Measurements from ENCODE around the gene SMIM31.

SMIM31 gene

DNA sequence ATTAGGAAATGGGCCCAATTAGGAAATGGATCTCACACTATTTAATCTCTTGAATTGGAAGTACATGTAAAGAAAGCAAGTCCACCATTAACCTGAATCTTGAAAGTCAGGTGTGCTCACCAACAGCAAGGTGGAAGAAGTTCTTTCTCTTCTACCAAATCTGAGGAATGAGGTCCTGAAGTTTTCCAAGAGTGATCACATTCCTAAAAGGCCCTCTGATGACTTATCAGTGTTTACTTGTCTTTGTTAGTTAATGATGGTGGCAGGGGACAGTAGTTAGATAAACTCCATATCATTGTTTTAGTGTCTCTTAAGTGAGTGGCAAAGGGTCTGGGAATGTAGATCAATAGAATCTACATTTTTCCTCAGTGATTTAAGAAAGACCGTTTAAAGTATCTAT lies 61.8 kb downstream of the SMIM31 start:
- no peak overlapping the region for H3K4me3 ChIP-seq (ENCODE audit: low read depth in 1 of 2, low read length in 2 of 2)
- no peaks in the 10 kb centered on the region for H3K9me3 ChIP-seq (ENCODE audit: control insufficient read depth in 1 of 2, low read length in 2 of 2)
- no peaks in the 10 kb centered on the region for H3K27me3 ChIP-seq (ENCODE audit: control insufficient read depth in 1 of 2, insufficient read depth in 2 of 2, low read length in 2 of 2)
- H3K36me3 ChIP-seq (ENCODE audit: control insufficient read depth in 1 of 2, insufficient read depth in 2 of 2, low read length in 2 of 2), result no peaks in the 10 kb centered on the region
- no peaks in the 10 kb centered on the region for H3K4me1 ChIP-seq (ENCODE audit: control insufficient read depth in 1 of 2, insufficient read depth in 2 of 2, low read length in 2 of 2)
- H3K9ac ChIP-seq (ENCODE audit: low read depth in 1 of 2, low read length in 2 of 2), result no peak overlapping the region
- no peak overlapping the region for H3K27ac ChIP-seq (ENCODE audit: low read depth, low read length)

DNA sequence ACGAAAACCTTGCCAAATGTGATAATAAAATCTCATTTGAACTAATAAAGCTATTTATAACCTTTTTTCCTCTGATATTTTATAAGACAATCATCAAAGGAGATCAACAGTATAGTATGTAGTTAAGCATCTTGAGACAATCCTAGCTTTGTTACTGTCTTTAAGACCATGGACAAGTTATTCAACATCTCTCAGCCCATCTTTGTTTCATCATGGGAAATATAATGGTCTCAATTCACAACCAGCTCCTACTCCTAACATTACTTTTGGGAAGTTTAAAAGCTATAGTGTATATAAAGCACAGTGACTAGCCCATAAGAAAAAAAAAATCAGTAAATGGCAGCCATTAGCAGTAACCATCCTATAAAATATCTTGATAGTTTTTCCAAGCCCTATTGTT lies 65.4 kb downstream of the SMIM31 start:
- Histone ChIP-seq H3K4me1 (ENCODE audit: control insufficient read depth in 1 of 2, insufficient read depth in 2 of 2, low read length in 2 of 2) (no peaks in the 10 kb centered on the region), H3K4me3 (ENCODE audit: low read depth in 1 of 2, low read length in 2 of 2) (no peak overlapping the region), H3K36me3 (ENCODE audit: control insufficient read depth in 1 of 2, insufficient read depth in 2 of 2, low read length in 2 of 2) (no peaks in the 10 kb centered on the region), H3K27me3 (ENCODE audit: control insufficient read depth in 1 of 2, insufficient read depth in 2 of 2, low read length in 2 of 2) (no peaks in the 10 kb centered on the region), H3K27ac (ENCODE audit: low read depth, low read length) (no peak overlapping the region), H3K9ac (ENCODE audit: low read depth in 1 of 2, low read length in 2 of 2) (no peak overlapping the region), H3K9me3 (ENCODE audit: control insufficient read depth in 1 of 2, low read length in 2 of 2) (no peaks in the 10 kb centered on the region)

DNA sequence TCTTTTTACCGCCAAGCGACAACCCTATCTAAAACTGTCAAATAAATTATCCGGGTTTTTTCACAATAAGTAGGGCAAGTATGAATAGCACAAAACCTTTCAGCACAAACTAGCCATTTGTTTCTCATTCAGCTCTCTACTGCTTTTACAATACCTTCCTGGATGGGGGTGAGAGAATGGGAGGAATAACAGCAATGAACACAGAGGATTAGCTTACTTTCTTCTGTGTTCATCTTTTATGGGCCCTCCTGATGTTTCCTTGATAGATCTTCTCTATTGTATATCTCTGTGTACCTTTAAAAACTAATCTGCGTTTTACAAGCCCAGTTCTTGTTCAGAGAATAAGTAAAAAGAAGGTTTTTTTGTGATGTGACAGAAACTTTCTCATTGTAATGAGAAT lies 67.8 kb downstream of the SMIM31 start:
- H3K9ac ChIP-seq (ENCODE audit: low read depth in 1 of 2, low read length in 2 of 2), result no peak overlapping the region
- no peaks in the 10 kb centered on the region for H3K36me3 ChIP-seq (ENCODE audit: control insufficient read depth in 1 of 2, insufficient read depth in 2 of 2, low read length in 2 of 2)
- no peak overlapping the region for H3K4me3 ChIP-seq (ENCODE audit: low read depth in 1 of 2, low read length in 2 of 2)
- H3K27ac ChIP-seq (ENCODE audit: low read depth, low read length), result no peak overlapping the region
- no peaks in the 10 kb centered on the region for H3K4me1 ChIP-seq (ENCODE audit: control insufficient read depth in 1 of 2, insufficient read depth in 2 of 2, low read length in 2 of 2)
- H3K9me3 ChIP-seq (ENCODE audit: control insufficient read depth in 1 of 2, low read length in 2 of 2), result no peaks in the 10 kb centered on the region
- H3K27me3 ChIP-seq (ENCODE audit: control insufficient read depth in 1 of 2, insufficient read depth in 2 of 2, low read length in 2 of 2), result no peaks in the 10 kb centered on the region

DNA sequence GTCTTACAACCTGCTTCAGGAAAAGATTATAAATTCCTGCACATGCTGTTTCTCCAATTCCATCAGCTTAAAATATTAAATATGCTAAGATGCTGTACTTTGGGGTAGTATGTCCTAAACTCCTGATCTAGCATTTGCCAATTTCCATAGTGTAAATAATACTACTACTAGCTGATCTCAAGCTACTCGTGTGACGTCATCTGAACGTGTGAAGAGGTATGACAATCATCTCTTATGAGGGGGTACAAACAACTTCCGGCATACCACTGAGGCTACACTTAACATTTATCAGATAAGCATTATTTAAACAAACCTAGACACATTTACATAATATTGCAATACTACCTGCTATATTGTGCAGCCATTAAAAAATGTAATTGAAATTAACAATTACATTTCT lies 70.7 kb downstream of the SMIM31 start:
- H3K4me3 ChIP-seq (ENCODE audit: low read depth in 1 of 2, low read length in 2 of 2), result no peak overlapping the region
- H3K27ac ChIP-seq (ENCODE audit: low read depth, low read length), result no peak overlapping the region

DNA sequence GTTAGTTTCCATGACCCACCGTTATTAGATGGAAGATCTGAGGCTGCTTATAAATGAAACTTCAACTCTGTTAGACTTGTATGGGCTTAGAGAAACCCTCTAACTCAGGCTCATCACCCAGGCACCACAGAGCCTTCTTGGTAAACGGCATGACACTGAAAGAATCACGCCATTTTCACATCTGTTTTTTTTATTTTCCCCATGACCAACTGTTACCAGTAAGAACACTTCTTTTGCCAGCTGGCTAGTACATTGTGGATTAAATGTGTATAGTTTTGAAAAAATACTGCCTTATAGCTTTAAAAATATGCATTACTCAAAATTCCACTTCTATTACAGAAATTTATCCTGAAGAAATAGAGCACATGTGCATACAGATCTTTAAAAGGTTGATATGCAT lies 75.0 kb downstream of the SMIM31 start:
- Histone ChIP-seq H3K4me1 (ENCODE audit: control insufficient read depth in 1 of 2, insufficient read depth in 2 of 2, low read length in 2 of 2) (no peaks in the 10 kb centered on the region), H3K27me3 (ENCODE audit: control insufficient read depth in 1 of 2, insufficient read depth in 2 of 2, low read length in 2 of 2) (no peaks in the 10 kb centered on the region), H3K9me3 (ENCODE audit: control insufficient read depth in 1 of 2, low read length in 2 of 2) (no peaks in the 10 kb centered on the region), H3K9ac (ENCODE audit: low read depth in 1 of 2, low read length in 2 of 2) (no peak overlapping the region), H3K27ac (ENCODE audit: low read depth, low read length) (no peak overlapping the region), H3K36me3 (ENCODE audit: control insufficient read depth in 1 of 2, insufficient read depth in 2 of 2, low read length in 2 of 2) (no peaks in the 10 kb centered on the region), H3K4me3 (ENCODE audit: low read depth in 1 of 2, low read length in 2 of 2) (no peak overlapping the region)

More for the DNA sequence above, 70.7 kb downstream of the SMIM31 start:
- Histone ChIP-seq H3K9me3 (ENCODE audit: control insufficient read depth in 1 of 2, low read length in 2 of 2) (no peaks in the 10 kb centered on the region), H3K36me3 (ENCODE audit: control insufficient read depth in 1 of 2, insufficient read depth in 2 of 2, low read length in 2 of 2) (no peaks in the 10 kb centered on the region), H3K9ac (ENCODE audit: low read depth in 1 of 2, low read length in 2 of 2) (no peak overlapping the region), H3K27me3 (ENCODE audit: control insufficient read depth in 1 of 2, insufficient read depth in 2 of 2, low read length in 2 of 2) (no peaks in the 10 kb centered on the region), H3K4me1 (ENCODE audit: control insufficient read depth in 1 of 2, insufficient read depth in 2 of 2, low read length in 2 of 2) (no peaks in the 10 kb centered on the region)

DNA sequence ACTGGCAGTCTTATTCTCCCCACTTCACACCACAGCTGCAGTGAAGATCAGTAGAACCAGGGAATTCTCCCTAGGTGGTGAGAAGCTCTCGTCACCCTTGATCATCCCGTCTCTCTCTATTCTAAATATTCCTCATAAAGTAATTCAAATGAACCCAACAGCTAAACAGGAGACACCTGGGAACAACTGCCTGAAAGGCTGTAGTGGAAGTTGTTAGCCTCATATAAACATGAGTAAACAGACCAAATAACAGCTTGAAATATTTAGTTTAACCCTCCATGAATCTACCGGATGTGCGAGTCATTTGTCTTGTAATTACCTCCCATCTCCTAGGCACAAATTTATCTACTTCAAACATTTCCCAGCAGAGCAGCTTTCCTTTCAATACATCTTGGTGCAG lies 92.6 kb downstream of the SMIM31 start:
- Histone ChIP-seq H3K4me1 (ENCODE audit: control insufficient read depth in 1 of 2, insufficient read depth in 2 of 2, low read length in 2 of 2) (no peaks in the 10 kb centered on the region), H3K9me3 (ENCODE audit: control insufficient read depth in 1 of 2, low read length in 2 of 2) (no peaks in the 10 kb centered on the region), H3K4me3 (ENCODE audit: low read depth in 1 of 2, low read length in 2 of 2) (no peak overlapping the region), H3K27me3 (ENCODE audit: control insufficient read depth in 1 of 2, insufficient read depth in 2 of 2, low read length in 2 of 2) (no peaks in the 10 kb centered on the region), H3K9ac (ENCODE audit: low read depth in 1 of 2, low read length in 2 of 2) (no peak overlapping the region), H3K36me3 (ENCODE audit: control insufficient read depth in 1 of 2, insufficient read depth in 2 of 2, low read length in 2 of 2) (no peaks in the 10 kb centered on the region), H3K27ac (ENCODE audit: low read depth, low read length) (no peak overlapping the region)

DNA sequence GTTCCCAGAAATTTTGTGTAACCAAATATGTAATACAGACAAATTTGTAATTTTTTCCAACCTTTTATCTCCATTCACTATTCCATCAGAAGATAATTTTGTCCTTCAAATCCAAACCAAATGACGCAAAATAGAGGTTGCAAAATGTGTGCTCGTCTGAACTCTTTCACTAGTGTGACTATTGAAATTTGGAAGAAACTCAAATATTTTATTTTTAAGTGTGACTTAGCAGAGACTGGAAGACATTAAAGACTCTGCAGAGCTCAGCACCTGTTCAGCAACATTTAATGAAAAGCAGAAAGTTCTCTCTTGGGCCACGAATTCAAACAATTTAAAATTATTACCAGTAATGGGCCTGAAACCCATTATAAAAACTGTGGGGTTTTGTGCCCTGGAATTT lies 93.1 kb downstream of the SMIM31 start:
- Histone ChIP-seq H3K27ac (ENCODE audit: low read depth, low read length) (no peak overlapping the region), H3K36me3 (ENCODE audit: control insufficient read depth in 1 of 2, insufficient read depth in 2 of 2, low read length in 2 of 2) (no peaks in the 10 kb centered on the region), H3K27me3 (ENCODE audit: control insufficient read depth in 1 of 2, insufficient read depth in 2 of 2, low read length in 2 of 2) (no peaks in the 10 kb centered on the region), H3K9ac (ENCODE audit: low read depth in 1 of 2, low read length in 2 of 2) (no peak overlapping the region), H3K4me1 (ENCODE audit: control insufficient read depth in 1 of 2, insufficient read depth in 2 of 2, low read length in 2 of 2) (no peaks in the 10 kb centered on the region), H3K9me3 (ENCODE audit: control insufficient read depth in 1 of 2, low read length in 2 of 2) (no peaks in the 10 kb centered on the region), H3K4me3 (ENCODE audit: low read depth in 1 of 2, low read length in 2 of 2) (no peak overlapping the region)

DNA sequence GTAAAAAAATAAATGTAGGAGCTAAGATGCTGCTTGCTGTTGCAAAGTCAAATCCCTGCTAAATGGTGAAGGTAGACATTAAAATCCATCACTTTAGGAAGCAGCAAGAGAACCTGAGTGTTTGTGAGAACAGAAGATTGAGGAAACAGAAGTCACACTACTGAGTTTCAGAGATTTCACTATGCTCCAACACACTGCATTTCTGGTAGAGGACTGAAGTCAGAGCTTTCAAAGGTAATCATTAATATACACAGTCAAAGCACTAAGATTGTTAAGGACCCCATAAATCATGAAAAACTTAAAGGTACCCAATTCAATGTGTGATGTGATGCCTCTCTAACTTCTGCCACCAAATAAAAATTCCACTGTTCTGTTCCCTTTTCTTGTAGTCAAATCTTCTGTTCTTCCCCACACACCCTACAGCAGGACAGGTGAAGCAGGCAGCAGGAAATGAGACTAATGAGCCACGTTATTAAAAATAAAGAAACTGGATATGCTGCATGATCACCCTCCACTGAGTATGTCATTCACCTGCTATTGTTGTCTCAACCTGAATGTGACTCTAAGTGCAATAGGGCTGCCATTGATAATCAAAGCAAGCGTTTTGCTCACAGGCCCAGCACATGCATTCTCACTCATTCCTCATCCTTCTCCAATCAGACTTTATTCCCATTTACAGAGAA lies 94.2 kb downstream of the SMIM31 start:
- Histone ChIP-seq H3K9ac (ENCODE audit: low read depth in 1 of 2, low read length in 2 of 2) (no peak overlapping the region), H3K27ac (ENCODE audit: low read depth, low read length) (no peak overlapping the region), H3K4me1 (ENCODE audit: control insufficient read depth in 1 of 2, insufficient read depth in 2 of 2, low read length in 2 of 2) (no peaks in the 10 kb centered on the region), H3K27me3 (ENCODE audit: control insufficient read depth in 1 of 2, insufficient read depth in 2 of 2, low read length in 2 of 2) (no peaks in the 10 kb centered on the region), H3K4me3 (ENCODE audit: low read depth in 1 of 2, low read length in 2 of 2) (no peak overlapping the region), H3K9me3 (ENCODE audit: control insufficient read depth in 1 of 2, low read length in 2 of 2) (no peaks in the 10 kb centered on the region), H3K36me3 (ENCODE audit: control insufficient read depth in 1 of 2, insufficient read depth in 2 of 2, low read length in 2 of 2) (no peaks in the 10 kb centered on the region)
